WTC11 (cell line): ENCODE data around the gene KHK.

Experiments
- CREB1 ChIP-seq: sonication (generic); formaldehyde crosslinking; IDR thresholded peaks from 2 replicates; pipeline ENCODE4 v1.8.0; 2023; ENCODE audit warnings: mild to moderate bottlenecking, missing genetic modification reagents
- CREM ChIP-seq: sonication (generic); formaldehyde crosslinking; IDR thresholded peaks from 2 replicates; pipeline ENCODE4 v1.8.1; 2022; ENCODE audit warnings: mild to moderate bottlenecking, missing genetic modification reagents, moderate library complexity
- JAZF1 ChIP-seq: fragments of 250-450 bp; sonication (Bioruptor Pico); IDR thresholded peaks from 2 replicates; pipeline ENCODE4 v1.9.0; 2021; ENCODE audit warnings: moderate library complexity, mild to moderate bottlenecking, inconsistent platforms
- KAT7 ChIP-seq: sonication (generic); formaldehyde crosslinking; IDR thresholded peaks from 2 replicates; pipeline ENCODE4 v1.8.1; 2023; ENCODE audit warnings: missing genetic modification reagents, mild to moderate bottlenecking, borderline replicate concordance
- SP1 ChIP-seq: sonication (generic); formaldehyde crosslinking; conservative IDR thresholded peaks from 2 replicates; pipeline ENCODE4 v1.8.1; 2022; ENCODE audit warnings: missing genetic modification reagents
- TF ChIP-seq, protein P1 (sequence below): sonication (generic); formaldehyde crosslinking; IDR thresholded peaks from 2 replicates; pipeline ENCODE4 v1.8.1; 2023; ENCODE audit warnings: mild to moderate bottlenecking, missing genetic modification reagents, moderate library complexity
- TF ChIP-seq, protein P2 (sequence below): fragments of 200-600 bp; IDR thresholded peaks from 2 replicates; pipeline ENCODE4 v1.8.0; 2022; ENCODE audit warnings: antibody characterized with exemption
- TF ChIP-seq, protein P3 (sequence below): sonication (generic); formaldehyde crosslinking; IDR thresholded peaks from 2 replicates; pipeline ENCODE4 v1.8.0; 2022; ENCODE audit warnings: mild to moderate bottlenecking, missing genetic modification reagents
- TF ChIP-seq, protein P4 (sequence below): fragments of 250-450 bp; sonication (Bioruptor Pico); IDR thresholded peaks from 2 replicates; pipeline ENCODE4 v1.9.0; 2021; ENCODE audit warnings: mild to moderate bottlenecking

DNA sequence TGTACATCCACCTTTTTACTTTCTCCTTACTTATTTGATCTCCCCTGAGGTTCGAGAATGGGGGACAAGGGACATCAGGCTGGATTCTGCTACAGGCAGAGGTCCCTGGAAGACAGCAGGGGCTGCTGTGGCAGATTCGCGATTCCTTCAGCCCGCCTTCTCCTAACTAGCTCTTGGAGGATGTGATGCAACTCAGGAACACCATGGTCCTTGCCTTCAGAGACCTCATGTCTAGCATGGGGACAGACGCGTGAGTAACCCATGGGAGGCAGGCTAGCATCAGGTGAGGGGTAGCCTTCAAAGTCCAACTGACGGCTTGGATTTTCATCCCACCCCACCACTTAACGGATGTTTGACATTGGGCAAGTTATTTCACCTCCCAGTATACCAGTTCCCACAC is 61.4 kb downstream of the KHK start:
- TF ChIP-seq, protein P1, sequence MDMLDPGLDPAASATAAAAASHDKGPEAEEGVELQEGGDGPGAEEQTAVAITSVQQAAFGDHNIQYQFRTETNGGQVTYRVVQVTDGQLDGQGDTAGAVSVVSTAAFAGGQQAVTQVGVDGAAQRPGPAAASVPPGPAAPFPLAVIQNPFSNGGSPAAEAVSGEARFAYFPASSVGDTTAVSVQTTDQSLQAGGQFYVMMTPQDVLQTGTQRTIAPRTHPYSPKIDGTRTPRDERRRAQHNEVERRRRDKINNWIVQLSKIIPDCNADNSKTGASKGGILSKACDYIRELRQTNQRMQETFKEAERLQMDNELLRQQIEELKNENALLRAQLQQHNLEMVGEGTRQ (CRISPR knock-in tag), result no peak
- TF ChIP-seq CREB1, result no peak
- TF ChIP-seq, protein P2, sequence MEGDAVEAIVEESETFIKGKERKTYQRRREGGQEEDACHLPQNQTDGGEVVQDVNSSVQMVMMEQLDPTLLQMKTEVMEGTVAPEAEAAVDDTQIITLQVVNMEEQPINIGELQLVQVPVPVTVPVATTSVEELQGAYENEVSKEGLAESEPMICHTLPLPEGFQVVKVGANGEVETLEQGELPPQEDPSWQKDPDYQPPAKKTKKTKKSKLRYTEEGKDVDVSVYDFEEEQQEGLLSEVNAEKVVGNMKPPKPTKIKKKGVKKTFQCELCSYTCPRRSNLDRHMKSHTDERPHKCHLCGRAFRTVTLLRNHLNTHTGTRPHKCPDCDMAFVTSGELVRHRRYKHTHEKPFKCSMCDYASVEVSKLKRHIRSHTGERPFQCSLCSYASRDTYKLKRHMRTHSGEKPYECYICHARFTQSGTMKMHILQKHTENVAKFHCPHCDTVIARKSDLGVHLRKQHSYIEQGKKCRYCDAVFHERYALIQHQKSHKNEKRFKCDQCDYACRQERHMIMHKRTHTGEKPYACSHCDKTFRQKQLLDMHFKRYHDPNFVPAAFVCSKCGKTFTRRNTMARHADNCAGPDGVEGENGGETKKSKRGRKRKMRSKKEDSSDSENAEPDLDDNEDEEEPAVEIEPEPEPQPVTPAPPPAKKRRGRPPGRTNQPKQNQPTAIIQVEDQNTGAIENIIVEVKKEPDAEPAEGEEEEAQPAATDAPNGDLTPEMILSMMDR, result no peak
- TF ChIP-seq JAZF1 (CRISPR knock-in tag), result no peak
- no peak for TF ChIP-seq KAT7 (CRISPR knock-in tag)
- no peak for TF ChIP-seq CREM (CRISPR knock-in tag)
- TF ChIP-seq, protein P3, sequence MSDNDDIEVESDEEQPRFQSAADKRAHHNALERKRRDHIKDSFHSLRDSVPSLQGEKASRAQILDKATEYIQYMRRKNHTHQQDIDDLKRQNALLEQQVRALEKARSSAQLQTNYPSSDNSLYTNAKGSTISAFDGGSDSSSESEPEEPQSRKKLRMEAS (CRISPR knock-in tag), result no peak
- no peak for TF ChIP-seq SP1 (CRISPR knock-in tag)
- TF ChIP-seq, protein P4, sequence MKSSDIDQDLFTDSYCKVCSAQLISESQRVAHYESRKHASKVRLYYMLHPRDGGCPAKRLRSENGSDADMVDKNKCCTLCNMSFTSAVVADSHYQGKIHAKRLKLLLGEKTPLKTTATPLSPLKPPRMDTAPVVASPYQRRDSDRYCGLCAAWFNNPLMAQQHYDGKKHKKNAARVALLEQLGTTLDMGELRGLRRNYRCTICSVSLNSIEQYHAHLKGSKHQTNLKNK (CRISPR knock-in tag), result no peak
